PC-3 (cell line): Measurements from ENCODE around the gene KCNQ2.

Experiments
- CTCF ChIP-seq: fragments of 300-600 bp; sonication (generic); conservative IDR thresholded peaks from 2 replicates; pipeline ENCODE4 v1.5.1; 2017; ENCODE audit warnings: antibody characterized with exemption, low read depth, mild to moderate bottlenecking, low read length
- EZH2 ChIP-seq: fragments of 300-600 bp; sonication (generic); IDR thresholded peaks from one replicate; pipeline ENCODE4 v1.6.1; 2017; ENCODE audit warnings: antibody characterized with exemption, mild to moderate bottlenecking, low read length; ENCODE audit not compliant: unreplicated experiment
- EZH2phosphoT487 ChIP-seq: fragments of 300-600 bp; sonication (generic); IDR thresholded peaks from 2 replicates; pipeline ENCODE4 v1.6.1; 2018; ENCODE audit warnings: mild to moderate bottlenecking, antibody characterized with exemption, low read length, borderline replicate concordance

- no peak for TF ChIP-seq CTCF
- no peak for TF ChIP-seq EZH2
- TF ChIP-seq EZH2phosphoT487, result no peak
These were observed 22.8 kb upstream of the KCNQ2 start for GRCh38 chr20:63495167-63495720.
